GM12891 (cell line): ENCODE data around the gene PIGU.

Source experiments
- DNase-seq: peaks from one replicate; pipeline ENCODE4 v3.0.0; 2011; ENCODE audit warnings: low spot score; ENCODE audit not compliant: insufficient read length
- FAIRE-seq: peaks from 2 replicates; lab custom pipeline; 2011; peaks lifted over from hg19 to GRCh38; lab: Jason Lieb, UNC
- PAX5 ChIP-seq: IDR thresholded peaks from 2 replicates; pipeline ENCODE4 v1.6.1; 2011; ENCODE audit warnings: low read length, moderate library complexity, mild to moderate bottlenecking; ENCODE audit not compliant: insufficient read depth, severe bottlenecking
- POLR2A ChIP-seq: IDR thresholded peaks from 2 replicates; pipeline ENCODE4 v1.6.1; 2011; ENCODE audit warnings: low read depth, low read length, control low read depth
- POLR2AphosphoS5 ChIP-seq: IDR thresholded peaks from 2 replicates; pipeline ENCODE4 v1.6.1; 2011; ENCODE audit warnings: low read depth, low read length, control low read depth
- POU2F2 ChIP-seq: IDR thresholded peaks from 2 replicates; pipeline ENCODE4 v1.6.1; 2011; ENCODE audit warnings: low read depth, mild to moderate bottlenecking, control low read depth, low read length, moderate library complexity
- SPI1 ChIP-seq: IDR thresholded peaks from 2 replicates; pipeline ENCODE4 v1.6.1; 2011; ENCODE audit warnings: low read depth, low read length, control low read depth
- TAF1 ChIP-seq: IDR thresholded peaks from 2 replicates; pipeline ENCODE4 v1.6.1; 2011; ENCODE audit warnings: low read depth, low read length, control low read depth

Gene PIGU

GRCh38 chr20:34595377-34596184 lies 81.3 kb downstream of the PIGU start:
- no peak for DNase-seq
- no peak for FAIRE-seq

GRCh38 chr20:34586488-34587163 lies 90.3 kb downstream of the PIGU start:
- FAIRE-seq (no peak), DNase-seq (no peak)
- no peak for TF ChIP-seq POU2F2
- no peak for TF ChIP-seq TAF1
- TF ChIP-seq POLR2A = no peak
- TF ChIP-seq PAX5 = no peak
- TF ChIP-seq POLR2AphosphoS5 = no peak
- TF ChIP-seq SPI1 = no peak

More at GRCh38 chr20:34595377-34596184, 81.3 kb downstream of the PIGU start:
- no peak for TF ChIP-seq POLR2A
- TF ChIP-seq PAX5 = no peak
- no peak for TF ChIP-seq POU2F2
- no peak for TF ChIP-seq SPI1
- TF ChIP-seq POLR2AphosphoS5 = no peak
- TF ChIP-seq TAF1 = no peak

- FAIRE-seq (no peak), DNase-seq (no peak)
- no peak for TF ChIP-seq POLR2A
- TF ChIP-seq POLR2AphosphoS5 = no peak
- TF ChIP-seq TAF1 = no peak
- no peak for TF ChIP-seq SPI1
- no peak for TF ChIP-seq POU2F2
- no peak for TF ChIP-seq PAX5
Observed at GRCh38 chr20:34585019-34585418, 91.9 kb downstream of the PIGU start.

- FAIRE-seq = no peak
- TF ChIP-seq TAF1 (no peak), POLR2AphosphoS5 (no peak), POU2F2 (no peak), POLR2A (no peak), SPI1 (no peak), PAX5 (no peak)
- DNase-seq = no peak
Observed at GRCh38 chr20:34583544-34583943, 93.3 kb downstream of the PIGU start.

GRCh38 chr20:34582911-34583310 lies 94.0 kb downstream of the PIGU start:
- TF ChIP-seq SPI1 = no peak
- no peak for TF ChIP-seq POLR2AphosphoS5
- TF ChIP-seq POLR2A = no peak
- no peak for TF ChIP-seq TAF1
- TF ChIP-seq PAX5 = no peak
- no peak for TF ChIP-seq POU2F2
- DNase-seq (no peak), FAIRE-seq (no peak)

- DNase-seq = no peak
- TF ChIP-seq POU2F2 (no peak), TAF1 (no peak), SPI1 (no peak), POLR2AphosphoS5 (no peak), PAX5 (no peak), POLR2A (no peak)
Observed at GRCh38 chr20:34582221-34582620, 94.7 kb downstream of the PIGU start.

GRCh38 chr20:34581341-34582184 lies 95.3 kb downstream of the PIGU start:
- no peak for FAIRE-seq
- no peak for TF ChIP-seq TAF1
- peak; percentile 31; the same call in 1 of the 2 replicates for TF ChIP-seq SPI1
- no peak for DNase-seq

More at GRCh38 chr20:34582221-34582620, 94.7 kb downstream of the PIGU start:
- no peak for FAIRE-seq

- TF ChIP-seq TAF1 (no peak), POLR2A (no peak), SPI1 (peak; percentile 92), POU2F2 (no peak), PAX5 (no peak), POLR2AphosphoS5 (no peak)
Observed at GRCh38 chr20:34579979-34580940, 96.6 kb downstream of the PIGU start.

More at GRCh38 chr20:34579979-34580940, 96.6 kb downstream of the PIGU start:
- no peak for DNase-seq
- FAIRE-seq = peak; percentile 96
